HepG2 (cell line): ENCODE data around the gene BPIFB6. TPM values are rescaled to one million over a fixed set of nuclear protein-coding genes. Genes with fewer than 3 reads are reported as not detected.

Experiments
- ARNTL ChIP-seq: sonication (generic); formaldehyde crosslinking; IDR thresholded peaks from 2 replicates; pipeline ENCODE4 v1.4.0; 2020; ENCODE audit warnings: mild to moderate bottlenecking, missing genetic modification reagents
- E2F2 ChIP-seq: sonication (generic); formaldehyde crosslinking; IDR thresholded peaks from 2 replicates; pipeline ENCODE4 v1.4.0; 2020; ENCODE audit warnings: missing genetic modification reagents, borderline replicate concordance
- EEA1 ChIP-seq: sonication (generic); formaldehyde crosslinking; IDR thresholded peaks from 2 replicates; pipeline ENCODE4 v1.5.1; 2020; ENCODE audit warnings: mild to moderate bottlenecking, missing genetic modification reagents, borderline replicate concordance
- GLMP ChIP-seq: sonication (generic); formaldehyde crosslinking; IDR thresholded peaks from 2 replicates; pipeline ENCODE4 v1.9.0; 2021; ENCODE audit warnings: missing genetic modification reagents, mild to moderate bottlenecking, borderline replicate concordance
- HES4 ChIP-seq: sonication (generic); formaldehyde crosslinking; IDR thresholded peaks from 2 replicates; pipeline ENCODE4 v1.9.0; 2021; ENCODE audit warnings: mild to moderate bottlenecking, missing genetic modification reagents, borderline replicate concordance
- HOXD1 ChIP-seq: sonication (generic); formaldehyde crosslinking; IDR thresholded peaks from 2 replicates; pipeline ENCODE4 v1.5.0; 2020; ENCODE audit warnings: missing genetic modification reagents
- PBX3 ChIP-seq: sonication (generic); formaldehyde crosslinking; IDR thresholded peaks from 2 replicates; pipeline ENCODE4 v1.8.1; 2023; ENCODE audit warnings: missing genetic modification reagents, inconsistent platforms, borderline replicate concordance
- TIGD3 ChIP-seq: sonication (generic); formaldehyde crosslinking; IDR thresholded peaks from 2 replicates; pipeline ENCODE4 v1.5.1; 2020; ENCODE audit warnings: mild to moderate bottlenecking, missing genetic modification reagents, borderline replicate concordance
- ZBTB21 ChIP-seq: sonication (generic); formaldehyde crosslinking; IDR thresholded peaks from 2 replicates; pipeline ENCODE4 v1.4.0; 2020; ENCODE audit warnings: missing genetic modification reagents
- ZKSCAN5 ChIP-seq: sonication (generic); formaldehyde crosslinking; IDR thresholded peaks from 2 replicates; pipeline ENCODE4 v1.5.1; 2020; ENCODE audit warnings: mild to moderate bottlenecking, missing genetic modification reagents
- ZNF17 ChIP-seq: sonication (generic); formaldehyde crosslinking; IDR thresholded peaks from 2 replicates; pipeline ENCODE4 v1.5.0; 2020; ENCODE audit warnings: mild to moderate bottlenecking, missing genetic modification reagents
- ZNF264 ChIP-seq: sonication (generic); formaldehyde crosslinking; IDR thresholded peaks from 2 replicates; pipeline ENCODE4 v1.4.0; 2020; ENCODE audit warnings: missing genetic modification reagents
- ZNF281 ChIP-seq: sonication (generic); formaldehyde crosslinking; IDR thresholded peaks from 2 replicates; pipeline ENCODE4 v1.4.0; 2020; ENCODE audit warnings: missing genetic modification reagents, borderline replicate concordance
- ZNF598 ChIP-seq: sonication (generic); formaldehyde crosslinking; IDR thresholded peaks from 2 replicates; pipeline ENCODE4 v1.5.1; 2020; ENCODE audit warnings: mild to moderate bottlenecking, missing genetic modification reagents, borderline replicate concordance
- ZNF740 ChIP-seq: sonication (generic); formaldehyde crosslinking; IDR thresholded peaks from 2 replicates; pipeline ENCODE4 v1.4.0; 2020; ENCODE audit warnings: missing genetic modification reagents
- ZNF746 ChIP-seq: sonication (generic); formaldehyde crosslinking; IDR thresholded peaks from 2 replicates; pipeline ENCODE4 v1.8.0; 2022; ENCODE audit warnings: mild to moderate bottlenecking, missing genetic modification reagents
- ZNF800 ChIP-seq: sonication (generic); formaldehyde crosslinking; IDR thresholded peaks from 2 replicates; pipeline ENCODE4 v1.4.0; 2020; ENCODE audit warnings: missing genetic modification reagents
- polyA plus RNA-seq, 8 experiments: library from polyadenylated mRNA; depleted of rRNA in 3 of 8; stranded (reverse) in 7 of 8; unstranded in 1 of 8; fragments of >200 nt; fragmentation: Illumina TruSeq in 4 of 8; extraction: Trizol in 4 of 8; gene quantifications; 2 replicates each; pipeline versions ENCODE4 v1.2.1 to v1.2.3, GENCODE V29; 2011 to 2016; ENCODE audit warnings: low read depth in 4 of 8, missing spikeins in 1 of 8, mixed read lengths in 1 of 8; ENCODE audit not compliant: insufficient read depth in 1 of 8
- total RNA-seq, 5 experiments: library from RNA; depleted of rRNA; stranded (reverse); fragments of >200 nt; fragmentation: Illumina TruSeq; extraction: Trizol; gene quantifications; 2 replicates each; pipeline ENCODE4 v1.2.3, GENCODE V29; 2016; ENCODE audit warnings: low read depth in 1 of 5

Gene BPIFB6
- total and polyA plus RNA-seq, 2 of the 13 experiments (the other 11 are each of a cell fraction or from before 2014, with no cell fraction given): 0.13 to 1.7 TPM

- TF ChIP-seq TIGD3: peak; percentile 28; the same call in 1 of the 2 replicates
- TF ChIP-seq HES4 (CRISPR knock-in tag): 0 out of 2 replicates have a peak, but pooled peaks have one; percentile 11
- 0 out of 2 replicates have a peak, but pooled peaks have one; percentile 59 for TF ChIP-seq PBX3
- 0 out of 2 replicates have a peak, but pooled peaks have one; percentile 30 for TF ChIP-seq HOXD1 (CRISPR knock-in tag)
- peak; percentile 16; the same call in 1 of the 2 replicates for TF ChIP-seq ZBTB21 (CRISPR knock-in tag)
- TF ChIP-seq E2F2: peak; percentile 82; the same call in 1 of the 2 replicates
- TF ChIP-seq ZNF281 (CRISPR knock-in tag): peak; percentile 40; the same call in 1 of the 2 replicates
- TF ChIP-seq ZNF598: no peak; the same call in 1 of the 2 replicates
- peak; percentile 84 for TF ChIP-seq ZNF264 (CRISPR knock-in tag)
- no peak for TF ChIP-seq EEA1
- TF ChIP-seq GLMP (CRISPR knock-in tag): no peak
- no peak; the same call in 1 of the 2 replicates for TF ChIP-seq ZNF740
- no peak for TF ChIP-seq ZKSCAN5 (CRISPR knock-in tag)
- TF ChIP-seq ARNTL (CRISPR knock-in tag): no peak
- TF ChIP-seq ZNF800: no peak
- TF ChIP-seq ZNF17 (CRISPR knock-in tag): no peak
- no peak for TF ChIP-seq ZNF746 (CRISPR knock-in tag)
Measured at GRCh38 chr20:33008336-33009213, 22.9 kb upstream of the BPIFB6 start (continued).
